Posterior vena cava (tissue), 2 donors: Measurements from ENCODE around the gene EFNA5. TPM values are rescaled to one million over a fixed set of nuclear protein-coding genes. Genes with fewer than 3 reads are reported as not detected.
A peak's percentile ranks its signal among the peaks of the same experiment; 100 is the strongest.

Source experiments
- DNase-seq: peaks from one replicate; pipeline ENCODE4 v3.0.0-alpha.2; 2020; ENCODE audit warnings: low spot score
- intact Hi-C, 2 donors: fragments of 100-400 bp; cut with DNase I; formaldehyde crosslinking; loops; one replicate each; pipeline versions ENCODE4 v1.14.1 to v1.14.2; 2022 to 2023
- long read RNA-seq, 2 donors: library from polyadenylated mRNA; unstranded; transcript quantifications; one replicate each; pipeline ENCODE4 v2.0.0, GENCODE V29; 2020 to 2021
- total RNA-seq, 2 donors: library from RNA; stranded (reverse); fragmentation: NEBNext Ultra II Directional; extraction: Animal tissue kit (Norgen Biotek cat#: 25700); gene quantifications; one replicate each; pipeline ENCODE4 v1.2.1, GENCODE V29; 2021
- donor health status: DM: yes; HTN: yes; CAD: no.
- donor health status: DM: yes; HTN: yes; CAD: no.

The EFNA5 gene
- total RNA-seq: 10 to 100 TPM in 1 of 2 donors, 1 to 10 TPM in 1; 4.2 to 10.2 TPM
- long read RNA-seq, donor 1, full-length matches to known transcripts: 1 of 4 reads
- long read RNA-seq, donor 1, partial matches to known transcripts: 0 of 4 reads
- long read RNA-seq, donor 1, other reads (novel, unspliced or antisense): 3 of 4 reads
- long read RNA-seq, donor 2, partial matches to known transcripts: 0 of 1 reads
- long read RNA-seq, donor 2, other reads (novel, unspliced or antisense): 1 of 1 reads

- intact Hi-C loops: no loop called here
- DNase-seq: peak; percentile 81
Measured at GRCh38 chr5:107670932-107671741, at the start of gene EFNA5. TSS of gene EFNA5 (minus strand) at chr5:107670937.

GRCh38 chr5:107719034-107719606, 48.4 kb upstream of the EFNA5 start:
- DNase-seq: no peak
- intact Hi-C loops: no loop called here

- DNase-seq: no peak
- intact Hi-C loops: no loop called here
Measured at GRCh38 chr5:107717816-107718215, 47.1 kb upstream of the EFNA5 start.

- DNase-seq: no peak
- intact Hi-C loops: no loop called here
Measured at GRCh38 chr5:107713228-107713627, 42.5 kb upstream of the EFNA5 start.

GRCh38 chr5:107712359-107712870, 41.7 kb upstream of the EFNA5 start:
- DNase-seq: no peak
- intact Hi-C loops: no loop called here

- intact Hi-C loops: no loop called here
- DNase-seq: no peak
Measured at GRCh38 chr5:107705402-107706014, 34.8 kb upstream of the EFNA5 start.

- intact Hi-C loops: no loop called here
- DNase-seq: no peak
Measured at GRCh38 chr5:107704681-107705401, 34.1 kb upstream of the EFNA5 start.

- intact Hi-C loops: no loop called here
- DNase-seq: no peak
Measured at GRCh38 chr5:107700481-107700880, 29.7 kb upstream of the EFNA5 start.

- intact Hi-C loops: no loop called here
- no peak for DNase-seq
Measured at GRCh38 chr5:107699425-107699824, 28.7 kb upstream of the EFNA5 start.

GRCh38 chr5:107698286-107698685, 27.5 kb upstream of the EFNA5 start:
- intact Hi-C loops: no loop called here

GRCh38 chr5:107696498-107696897, 25.8 kb upstream of the EFNA5 start:
- DNase-seq: no peak
- intact Hi-C loops: no loop called here

More at GRCh38 chr5:107698286-107698685, 27.5 kb upstream of the EFNA5 start:
- no peak for DNase-seq

GRCh38 chr5:107696080-107696479, 25.3 kb upstream of the EFNA5 start:
- intact Hi-C loops: no loop called here
- no peak for DNase-seq

GRCh38 chr5:107687937-107688336, 17.2 kb upstream of the EFNA5 start:
- no peak for DNase-seq
- intact Hi-C loops: no loop called here

GRCh38 chr5:107687404-107687803, 16.7 kb upstream of the EFNA5 start:
- intact Hi-C loops: no loop called here
- no peak for DNase-seq

- DNase-seq: no peak
- intact Hi-C loops: no loop called here
Measured at GRCh38 chr5:107682533-107682932, 11.8 kb upstream of the EFNA5 start.

- intact Hi-C loops: no loop called here
- DNase-seq: no peak
Measured at GRCh38 chr5:107680799-107681198, 10.1 kb upstream of the EFNA5 start.

- no peak for DNase-seq
- intact Hi-C loops: no loop called here
Measured at GRCh38 chr5:107680099-107680498, 9.4 kb upstream of the EFNA5 start.

GRCh38 chr5:107676702-107677101, 6.0 kb upstream of the EFNA5 start:
- no peak for DNase-seq
- intact Hi-C loops: no loop called here

GRCh38 chr5:107675201-107675600, 4.5 kb upstream of the EFNA5 start:
- no peak for DNase-seq
- intact Hi-C loops: no loop called here
